IMR-90 (cell line): ENCODE data around the gene C19orf85. TPM values are rescaled to one million over a fixed set of nuclear protein-coding genes. Genes with fewer than 3 reads are reported as not detected.

Source experiments
- ATAC-seq: fragments of 200-7000 bp; cut with Tn5 transposase; 2 replicates; pipeline ENCODE4 v1.9.1; 2020; ENCODE audit warnings: low read depth, mild to moderate bottlenecking, moderate library complexity
- BruUV-seq: library from RNA; stranded (reverse); fragments of 400-500 nt; replicated peaks from 2 replicates; lab custom pipeline; 2021; lab: Mats Ljungman, UMichigan
- CTCF ChIA-PET: fragments of 300-600 bp; formaldehyde crosslinking; extraction: SDS; loops from one replicate; lab custom pipeline; 2021; ENCODE audit warnings: antibody characterized with exemption; lab: Yijun Ruan, JAX
- POLR2A ChIA-PET: fragments of 300-600 bp; sonication (Branson Sonifier 250); formaldehyde crosslinking; loops from one replicate; lab custom pipeline; 2022; ENCODE audit warnings: antibody characterized with exemption; ENCODE audit not compliant: unreplicated experiment; lab: Charles Lee
- DNase-seq: peaks from one replicate; pipeline ENCODE4 v3.0.0; 2013
- H2AFZ ChIP-seq: replicated peaks from 2 replicates; pipeline ENCODE3; 2013; ENCODE audit warnings: low read length, mild to moderate bottlenecking; ENCODE audit not compliant: poor library complexity
- H2AK5ac ChIP-seq: 2 replicates; pipeline ENCODE4 v1.6.1; 2013; ENCODE audit warnings: low read depth, low read length, inconsistent platforms
- H2AK9ac ChIP-seq: replicated peaks from 2 replicates; pipeline ENCODE3; 2013; ENCODE audit warnings: mild to moderate bottlenecking, low read depth, low read length, moderate library complexity; ENCODE audit not compliant: poor library complexity
- H2BK120ac ChIP-seq: 2 replicates; pipeline ENCODE4 v1.6.1; 2013; ENCODE audit warnings: low read depth, low read length, inconsistent platforms
- H2BK15ac ChIP-seq: 3 replicates; pipeline ENCODE4 v1.6.1; 2013; ENCODE audit warnings: low read depth, low read length, inconsistent platforms
- H2BK20ac ChIP-seq: 2 replicates; pipeline ENCODE4 v1.6.1; 2013; ENCODE audit warnings: low read depth, mild to moderate bottlenecking, inconsistent platforms, low read length, moderate library complexity
- H2BK5ac ChIP-seq: 2 replicates; pipeline ENCODE4 v1.6.1; 2013; ENCODE audit warnings: mild to moderate bottlenecking, low read depth, low read length, inconsistent platforms; ENCODE audit not compliant: poor library complexity, severe bottlenecking
- H3K14ac ChIP-seq: replicated peaks from 2 replicates; pipeline ENCODE4 v1.6.1; 2013; ENCODE audit warnings: low read depth, low read length, inconsistent platforms
- H3K18ac ChIP-seq: 2 replicates; pipeline ENCODE4 v1.6.1; 2013; ENCODE audit warnings: low read depth, low read length, control low read depth
- H3K23ac ChIP-seq: 2 replicates; pipeline ENCODE4 v1.6.1; 2013; ENCODE audit warnings: low read depth, low read length, inconsistent platforms
- H3K27ac ChIP-seq: 2 replicates; pipeline ENCODE4 v1.5.1; 2013; ENCODE audit warnings: mild to moderate bottlenecking, control low read depth, low read length; ENCODE audit not compliant: insufficient read depth
- H3K27me3 ChIP-seq: 2 replicates; pipeline ENCODE4 v1.6.1; 2013; ENCODE audit warnings: low read length; ENCODE audit not compliant: control insufficient read depth, insufficient read depth
- H3K36me3 ChIP-seq: 2 replicates; pipeline ENCODE4 v1.6.1; 2013; ENCODE audit warnings: low read length, mixed read lengths; ENCODE audit not compliant: control insufficient read depth, insufficient read depth
- H3K4ac ChIP-seq: 2 replicates; pipeline ENCODE4 v1.6.1; 2013; ENCODE audit warnings: low read depth, low read length, inconsistent platforms
- H3K4me1 ChIP-seq: 2 replicates; pipeline ENCODE4 v1.6.1; 2013; ENCODE audit warnings: low read length, mixed read lengths; ENCODE audit not compliant: control insufficient read depth, insufficient read depth
- H3K4me2 ChIP-seq: 2 replicates; pipeline ENCODE4 v1.6.1; 2013; ENCODE audit warnings: low read depth, mild to moderate bottlenecking, control low read depth, low read length, moderate library complexity
- H3K4me3 ChIP-seq: 2 replicates; pipeline ENCODE4 v1.5.1; 2013; ENCODE audit warnings: low read depth, mild to moderate bottlenecking, control low read depth, low read length, moderate library complexity; ENCODE audit not compliant: insufficient read depth
- H3K56ac ChIP-seq: 2 replicates; pipeline ENCODE4 v1.6.1; 2013; ENCODE audit warnings: low read length, inconsistent platforms; ENCODE audit not compliant: insufficient read depth; ENCODE audit errors: extremely low read depth
- H3K79me1 ChIP-seq, 2 experiments: 2 replicates each; pipeline ENCODE4 v1.6.1; 2013; ENCODE audit warnings: low read length in 2 of 2, inconsistent platforms in 1 of 2, low read depth in 1 of 2
- H3K9ac ChIP-seq: 2 replicates; pipeline ENCODE4 v1.6.1; 2013; ENCODE audit warnings: low read depth, low read length, control low read depth
- H3K9me1 ChIP-seq: 2 replicates; pipeline ENCODE4 v1.6.1; 2013; ENCODE audit warnings: low read length, inconsistent platforms; ENCODE audit not compliant: insufficient read depth
- H3K9me3 ChIP-seq: 2 replicates; pipeline ENCODE4 v1.6.1; 2013; ENCODE audit warnings: low read length; ENCODE audit not compliant: control insufficient read depth, insufficient read depth
- H4K20me1 ChIP-seq: 2 replicates; pipeline ENCODE4 v1.6.1; 2013; ENCODE audit warnings: low read length, inconsistent platforms; ENCODE audit not compliant: insufficient read depth
- H4K5ac ChIP-seq: 2 replicates; pipeline ENCODE4 v1.6.1; 2013; ENCODE audit warnings: mild to moderate bottlenecking, low read depth, low read length, control low read depth
- H4K8ac ChIP-seq, 2 experiments: 2 replicates each; pipeline ENCODE4 v1.6.1; 2013; ENCODE audit warnings: low read depth in 2 of 2, low read length in 2 of 2, control low read depth in 1 of 2, inconsistent platforms in 1 of 2
- H4K91ac ChIP-seq: 2 replicates; pipeline ENCODE4 v1.6.1; 2013; ENCODE audit warnings: low read depth, low read length, inconsistent platforms; ENCODE audit not compliant: insufficient read depth
- BHLHE40 ChIP-seq: fragments of 150-350 bp; IDR thresholded peaks from 2 replicates; pipeline ENCODE4 v1.6.1; 2016; ENCODE audit warnings: mild to moderate bottlenecking, low read depth, low read length
- CEBPB ChIP-seq: IDR thresholded peaks from 2 replicates; pipeline ENCODE4 v1.6.1; 2012; ENCODE audit warnings: low read depth, low read length, improper control_type of control experiment
- FOS ChIP-seq: fragments of 150-350 bp; IDR thresholded peaks from 2 replicates; pipeline ENCODE4 v1.6.1; 2016; ENCODE audit warnings: low read depth, low read length
- MAFK ChIP-seq: IDR thresholded peaks from 2 replicates; pipeline ENCODE4 v1.6.1; 2012; ENCODE audit warnings: low read depth, low read length, improper control_type of control experiment
- MAZ ChIP-seq: IDR thresholded peaks from 2 replicates; pipeline ENCODE4 v1.6.1; 2012; ENCODE audit warnings: low read depth, mild to moderate bottlenecking, low read length, improper control_type of control experiment, moderate library complexity, borderline replicate concordance
- MXI1 ChIP-seq: IDR thresholded peaks from 2 replicates; pipeline ENCODE4 v1.6.1; 2012; ENCODE audit warnings: low read depth, mild to moderate bottlenecking, low read length, moderate library complexity, borderline replicate concordance
- NFE2L2 ChIP-seq: fragments of 150-350 bp; IDR thresholded peaks from 2 replicates; pipeline ENCODE4 v1.6.1; 2016; ENCODE audit warnings: low read depth, mild to moderate bottlenecking, low read length
- POLR2A ChIP-seq: IDR thresholded peaks from 2 replicates; pipeline ENCODE4 v1.6.1; 2012; ENCODE audit warnings: mild to moderate bottlenecking, low read depth, low read length
- RAD21 ChIP-seq: IDR thresholded peaks from 2 replicates; pipeline ENCODE4 v1.6.1; 2012; ENCODE audit warnings: low read length, improper control_type of control experiment
- RCOR1 ChIP-seq: IDR thresholded peaks from 2 replicates; pipeline ENCODE4 v1.6.1; 2012; ENCODE audit warnings: mild to moderate bottlenecking, low read length, improper control_type of control experiment; ENCODE audit not compliant: insufficient replicate concordance
- RFX5 ChIP-seq: IDR thresholded peaks from 2 replicates; pipeline ENCODE4 v1.8.0; 2012; ENCODE audit warnings: low read depth, mild to moderate bottlenecking, low read length, moderate library complexity
- SMC3 ChIP-seq: fragments of 150-350 bp; IDR thresholded peaks from 2 replicates; pipeline ENCODE4 v1.6.1; 2016; ENCODE audit warnings: low read depth, mild to moderate bottlenecking, antibody characterized with exemption, low read length, moderate library complexity
- WGBS, 2 experiments: methylation state at CpG; one replicate each; pipeline versions ENCODE4 v1.1.5 to v1.1.7; 2013; ENCODE audit warnings: missing lambda C conversion rate in 2 of 2; ENCODE audit not compliant: insufficient read length in 1 of 2; ENCODE audit errors: extremely low coverage in 2 of 2; 5-methylcytosine and 5-hydroxymethylcytosine counted together
- dilution Hi-C: fragments of 300-500 bp; cut with HindIII; formaldehyde crosslinking; loops from one replicate; pipeline ENCODE4 v1.14.3; 2018; ENCODE audit warnings: low sequenced_read_pairs; ENCODE audit not compliant: unreplicated experiment
- in situ Hi-C: fragments of 300-500 bp; cut with MboI; formaldehyde crosslinking; loops from 3 replicates; pipeline ENCODE4 v1.14.3; 2019; ENCODE audit warnings: low sequenced_read_pairs, inconsistent platforms, mixed read lengths
- intact Hi-C: fragments of 100-400 bp; cut with micrococcal nuclease; formaldehyde crosslinking; loops from 2 replicates; pipeline ENCODE4 v1.10.0; 2022
- polyA plus RNA-seq, 3 experiments: library from polyadenylated mRNA; depleted of rRNA; stranded (reverse); fragments of >200 nt; gene quantifications; 2 replicates each; pipeline ENCODE4 v1.2.3, GENCODE V29; 2012; ENCODE audit warnings: low replicate concordance in 1 of 3
- total RNA-seq: library from RNA; depleted of rRNA; stranded (reverse); fragments of >200 nt; gene quantifications from 2 replicates; pipeline ENCODE4 v1.2.3, GENCODE V29; 2012
- TF ChIP-seq, protein P1 (sequence below): conservative IDR thresholded peaks from 2 replicates; pipeline ENCODE4 v1.5.1; 2012; ENCODE audit warnings: mild to moderate bottlenecking, low read depth, low read length, improper control_type of control experiment
- TF ChIP-seq, protein P2 (sequence below): fragments of 150-350 bp; IDR thresholded peaks from 2 replicates; pipeline ENCODE4 v1.6.1; 2016; ENCODE audit warnings: low read depth, mild to moderate bottlenecking, low read length, moderate library complexity, borderline replicate concordance
- TF ChIP-seq, protein P3 (sequence below): fragments of 150-350 bp; IDR thresholded peaks from 2 replicates; pipeline ENCODE4 v1.6.1; 2017; ENCODE audit warnings: mild to moderate bottlenecking, antibody characterized with exemption, low read length, low read depth

C19orf85 gene
- total and polyA plus RNA-seq, 2 of the 4 experiments (the other 2 are of a cell fraction): not detected

DNA sequence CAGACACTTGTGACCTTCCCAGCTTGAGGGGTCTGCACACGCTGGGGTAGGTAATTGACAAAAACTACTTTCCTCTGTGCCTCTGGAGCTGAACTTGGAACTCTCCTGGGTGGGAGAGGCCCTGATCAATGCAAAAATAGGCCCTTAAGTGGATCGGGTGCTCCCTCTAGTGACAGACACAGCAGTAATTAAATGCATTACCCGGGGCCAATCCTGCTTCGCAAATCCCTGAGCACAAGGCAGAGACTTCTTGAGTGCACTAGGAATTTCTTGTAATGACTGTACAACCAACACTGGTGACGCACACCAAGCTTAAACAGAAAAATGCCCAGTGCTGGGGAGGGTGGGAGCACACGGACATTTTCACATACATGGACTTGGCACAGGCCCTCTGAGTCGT, 46.4 kb downstream of the C19orf85 start:
- no TSS peak for BruUV-seq
- Histone ChIP-seq H3K4me2 (no peak overlapping the region), H4K20me1 (no peaks in the 10 kb centered on the region; the same call in 1 of the 2 replicates), H3K23ac (no peak overlapping the region), H3K56ac (no peak overlapping the region), H4K8ac (no peak overlapping the region), H3K14ac (no peak overlapping the region), H3K27ac (no peak overlapping the region), H2BK120ac (no peak overlapping the region), H3K27me3 (peaks cover 11% of the 10 kb centered on the region), H2BK5ac (no peak overlapping the region), H4K91ac (no peak overlapping the region), H3K4me1 (no peaks in the 10 kb centered on the region), H3K36me3 (no peaks in the 10 kb centered on the region), H3K9me1 (no peaks in the 10 kb centered on the region), H2BK15ac (no peak overlapping the region), H3K9ac (no peak overlapping the region), H4K5ac (no peak overlapping the region), H2BK20ac (no peak overlapping the region), H2AK5ac (peak overlapping the region; percentile 65; the same call in 1 of the 2 replicates), H3K4ac (no peak overlapping the region), H3K18ac (no peak overlapping the region), H2AFZ (peak overlapping the region; percentile 79), H3K9me3 (no peaks in the 10 kb centered on the region), H3K4me3 (no peak overlapping the region), H2AK9ac (peak overlapping the region; percentile 69), H3K79me1 (no peaks in the 10 kb centered on the region)
- no peak for TF ChIP-seq NFE2L2
- TF ChIP-seq RAD21: peak; percentile 95
- TF ChIP-seq MXI1: no peak
- no peak for TF ChIP-seq RFX5
- TF ChIP-seq POLR2A: 0 out of 2 replicates have a peak, but pooled peaks have one; percentile 26
- TF ChIP-seq RCOR1: peak; percentile 50
- TF ChIP-seq, protein P1, sequence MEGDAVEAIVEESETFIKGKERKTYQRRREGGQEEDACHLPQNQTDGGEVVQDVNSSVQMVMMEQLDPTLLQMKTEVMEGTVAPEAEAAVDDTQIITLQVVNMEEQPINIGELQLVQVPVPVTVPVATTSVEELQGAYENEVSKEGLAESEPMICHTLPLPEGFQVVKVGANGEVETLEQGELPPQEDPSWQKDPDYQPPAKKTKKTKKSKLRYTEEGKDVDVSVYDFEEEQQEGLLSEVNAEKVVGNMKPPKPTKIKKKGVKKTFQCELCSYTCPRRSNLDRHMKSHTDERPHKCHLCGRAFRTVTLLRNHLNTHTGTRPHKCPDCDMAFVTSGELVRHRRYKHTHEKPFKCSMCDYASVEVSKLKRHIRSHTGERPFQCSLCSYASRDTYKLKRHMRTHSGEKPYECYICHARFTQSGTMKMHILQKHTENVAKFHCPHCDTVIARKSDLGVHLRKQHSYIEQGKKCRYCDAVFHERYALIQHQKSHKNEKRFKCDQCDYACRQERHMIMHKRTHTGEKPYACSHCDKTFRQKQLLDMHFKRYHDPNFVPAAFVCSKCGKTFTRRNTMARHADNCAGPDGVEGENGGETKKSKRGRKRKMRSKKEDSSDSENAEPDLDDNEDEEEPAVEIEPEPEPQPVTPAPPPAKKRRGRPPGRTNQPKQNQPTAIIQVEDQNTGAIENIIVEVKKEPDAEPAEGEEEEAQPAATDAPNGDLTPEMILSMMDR: peak; percentile 95
- TF ChIP-seq MAZ: no peak
- TF ChIP-seq MAFK: no peak
- no peak for TF ChIP-seq FOS
- TF ChIP-seq BHLHE40: no peak; the same call in 1 of the 2 replicates
- TF ChIP-seq SMC3: peak; percentile 85
- no peak for TF ChIP-seq CEBPB
- TF ChIP-seq, protein P2, sequence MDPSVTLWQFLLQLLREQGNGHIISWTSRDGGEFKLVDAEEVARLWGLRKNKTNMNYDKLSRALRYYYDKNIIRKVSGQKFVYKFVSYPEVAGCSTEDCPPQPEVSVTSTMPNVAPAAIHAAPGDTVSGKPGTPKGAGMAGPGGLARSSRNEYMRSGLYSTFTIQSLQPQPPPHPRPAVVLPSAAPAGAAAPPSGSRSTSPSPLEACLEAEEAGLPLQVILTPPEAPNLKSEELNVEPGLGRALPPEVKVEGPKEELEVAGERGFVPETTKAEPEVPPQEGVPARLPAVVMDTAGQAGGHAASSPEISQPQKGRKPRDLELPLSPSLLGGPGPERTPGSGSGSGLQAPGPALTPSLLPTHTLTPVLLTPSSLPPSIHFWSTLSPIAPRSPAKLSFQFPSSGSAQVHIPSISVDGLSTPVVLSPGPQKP: no peak
- TF ChIP-seq, protein P3, sequence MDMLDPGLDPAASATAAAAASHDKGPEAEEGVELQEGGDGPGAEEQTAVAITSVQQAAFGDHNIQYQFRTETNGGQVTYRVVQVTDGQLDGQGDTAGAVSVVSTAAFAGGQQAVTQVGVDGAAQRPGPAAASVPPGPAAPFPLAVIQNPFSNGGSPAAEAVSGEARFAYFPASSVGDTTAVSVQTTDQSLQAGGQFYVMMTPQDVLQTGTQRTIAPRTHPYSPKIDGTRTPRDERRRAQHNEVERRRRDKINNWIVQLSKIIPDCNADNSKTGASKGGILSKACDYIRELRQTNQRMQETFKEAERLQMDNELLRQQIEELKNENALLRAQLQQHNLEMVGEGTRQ: no peak
- ChIA-PET CTCF (interaction anchor here (0.8 to 1.7 kb wide), 8 partner anchors 19 to 278 kb away, joined by 3 to 12 read pairs (median 4); no protein-coding TSS in a partner anchor), POLR2A (interaction anchor here (1.3 kb wide), 1 partner anchor 11 kb away, joined by 4 read pairs; the partner anchor contains the start of gene UBE2S)
- ATAC-seq (peak; percentile 99), DNase-seq (peak; percentile 91)
- dilution Hi-C loops: no loop called here
- in situ Hi-C loops: loop anchor here (5.0 kb wide), 1 partner anchor 281 kb away; no protein-coding TSS in a partner anchor
- intact Hi-C loops: loop anchor here (1.0 to 2.0 kb wide), 4 partner anchors 126 to 330 kb away; partner anchors contain the start of gene PPP6R1
- WGBS, 2 experiments: 0% methylated on average over 1 of the region's 7 CpGs; no CpG with 5 or more reads in 1 of the 2 experiments
